OCI-LY3 (cell line): ENCODE measurements around the gene CEP85L.

Source experiments
- H2AFZ ChIP-seq: fragments of 200-600, 300-600 bp; shearing (Covaris generic); 2 replicates; pipeline ENCODE4 v1.6.0; 2014; ENCODE audit warnings: antibody characterized with exemption, low read depth, low read length
- H3K27ac ChIP-seq: fragments of 200-600, 300-600 bp; sonication (generic); 2 replicates; pipeline ENCODE4 v1.5.1; 2014; ENCODE audit warnings: mild to moderate bottlenecking, low read length, moderate library complexity, mixed read lengths
- H3K27me3 ChIP-seq: fragments of 200-600, 300-600 bp; sonication (generic); 2 replicates; pipeline ENCODE4 v1.6.1; 2014; ENCODE audit warnings: low read depth, low read length, mixed read lengths
- H3K36me3 ChIP-seq: fragments of 200-600, 300-600 bp; sonication (generic); replicated peaks from 2 replicates; pipeline ENCODE3; 2014; ENCODE audit warnings: low read depth, low read length, mixed read lengths
- H3K4me1 ChIP-seq: fragments of 300-600, 200-600 bp; sonication (generic); 2 replicates; pipeline ENCODE4 v1.6.1; 2014; ENCODE audit warnings: low read length, mixed read lengths
- H3K4me2 ChIP-seq: fragments of 200-600, 300-600 bp; sonication (generic); 2 replicates; pipeline ENCODE4 v1.6.1; 2014; ENCODE audit warnings: low read length, mixed read lengths
- H3K4me3 ChIP-seq: fragments of 300-600, 200-600 bp; sonication (generic); 2 replicates; pipeline ENCODE4 v1.5.1; 2014; ENCODE audit warnings: antibody characterized with exemption, mild to moderate bottlenecking, low read length, moderate library complexity
- H3K79me2 ChIP-seq: fragments of 300-600, 200-600 bp; shearing (Covaris generic); 2 replicates; pipeline ENCODE4 v1.6.1; 2014; ENCODE audit warnings: mild to moderate bottlenecking, low read length, mixed read lengths
- H3K9ac ChIP-seq: fragments of 300-600, 200-600 bp; shearing (Covaris generic); 2 replicates; pipeline ENCODE4 v1.6.0; 2014; ENCODE audit warnings: mild to moderate bottlenecking, low read length, moderate library complexity
- H3K9me3 ChIP-seq: fragments of 200-600, 300-600 bp; shearing (Covaris generic); 2 replicates; pipeline ENCODE4 v1.6.1; 2014; ENCODE audit warnings: low read length, mixed read lengths; ENCODE audit not compliant: insufficient read depth
- H4K20me1 ChIP-seq: fragments of 200-600, 300-600 bp; sonication (generic); 2 replicates; pipeline ENCODE4 v1.6.1; 2016; ENCODE audit warnings: low read length, mixed read lengths; ENCODE audit not compliant: insufficient read depth
- EZH2phosphoT487 ChIP-seq: fragments of 200-600 bp; shearing (Covaris generic); IDR thresholded peaks from 2 replicates; pipeline ENCODE4 v1.6.1; 2018; ENCODE audit warnings: antibody characterized with exemption, mixed run types, low read depth
- TF ChIP-seq, protein P1 (sequence below): fragments of 200-600, 300-600 bp; sonication (generic); IDR thresholded peaks from 2 replicates; pipeline ENCODE4 v1.5.1; 2014; ENCODE audit warnings: antibody characterized with exemption, low read length, low read depth

Gene CEP85L

DNA sequence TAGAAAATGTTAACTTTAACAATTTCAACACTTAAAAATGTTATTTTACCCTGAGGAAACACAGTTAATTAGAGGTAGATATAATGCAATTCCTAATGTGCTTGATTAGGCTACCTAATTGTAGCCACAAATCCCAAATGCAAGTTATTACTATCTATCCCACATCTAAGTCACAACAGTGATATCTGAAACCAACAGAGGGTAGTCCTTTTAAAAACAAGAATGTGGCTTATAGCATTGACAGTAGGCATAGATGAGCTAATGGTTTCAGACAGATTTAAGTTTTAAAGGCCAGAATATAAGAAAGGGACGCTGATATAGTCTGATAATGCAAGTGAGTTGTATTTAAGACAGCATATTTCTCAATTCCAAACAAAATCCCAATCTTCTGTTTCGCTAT lies 80.3 kb downstream of the CEP85L start:
- H3K4me2 ChIP-seq = no peak overlapping the region

DNA sequence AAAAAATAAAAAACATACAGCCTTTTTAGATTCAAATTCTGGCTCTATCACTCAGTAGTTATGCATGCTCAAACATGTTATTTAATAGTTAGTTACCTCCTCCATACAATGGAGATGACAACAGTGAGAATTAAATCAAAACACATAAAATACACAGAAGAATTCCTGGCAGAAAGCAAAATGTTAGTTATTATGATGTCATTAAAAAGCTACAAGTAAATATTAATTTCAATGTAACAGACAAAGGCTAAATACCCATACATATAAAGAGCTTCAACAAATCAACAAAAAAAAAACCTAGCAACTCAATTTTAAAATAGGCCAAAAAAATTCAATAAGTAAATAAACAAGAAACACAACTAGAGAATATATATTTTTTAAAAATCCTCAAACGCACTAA lies 81.9 kb downstream of the CEP85L start:
- no peak overlapping the region for H3K9ac ChIP-seq
- H3K27me3 ChIP-seq = no peaks in the 10 kb centered on the region
- H3K4me1 ChIP-seq = peaks cover 8% of the 10 kb centered on the region; the same call in 1 of the 2 replicates
- H3K27ac ChIP-seq = no peak overlapping the region
- no peak overlapping the region for H3K4me2 ChIP-seq
- no peaks in the 10 kb centered on the region for H3K9me3 ChIP-seq
- H3K79me2 ChIP-seq = no peaks in the 10 kb centered on the region
- H4K20me1 ChIP-seq = 0 out of 2 replicates have a peak, but pooled peaks cover 4% of the 10 kb centered on the region
- H2AFZ ChIP-seq = no peak overlapping the region
- no peak overlapping the region for H3K4me3 ChIP-seq
- peaks cover 4% of the 10 kb centered on the region for H3K36me3 ChIP-seq
- no peak for TF ChIP-seq EZH2phosphoT487
- TF ChIP-seq, protein P1, sequence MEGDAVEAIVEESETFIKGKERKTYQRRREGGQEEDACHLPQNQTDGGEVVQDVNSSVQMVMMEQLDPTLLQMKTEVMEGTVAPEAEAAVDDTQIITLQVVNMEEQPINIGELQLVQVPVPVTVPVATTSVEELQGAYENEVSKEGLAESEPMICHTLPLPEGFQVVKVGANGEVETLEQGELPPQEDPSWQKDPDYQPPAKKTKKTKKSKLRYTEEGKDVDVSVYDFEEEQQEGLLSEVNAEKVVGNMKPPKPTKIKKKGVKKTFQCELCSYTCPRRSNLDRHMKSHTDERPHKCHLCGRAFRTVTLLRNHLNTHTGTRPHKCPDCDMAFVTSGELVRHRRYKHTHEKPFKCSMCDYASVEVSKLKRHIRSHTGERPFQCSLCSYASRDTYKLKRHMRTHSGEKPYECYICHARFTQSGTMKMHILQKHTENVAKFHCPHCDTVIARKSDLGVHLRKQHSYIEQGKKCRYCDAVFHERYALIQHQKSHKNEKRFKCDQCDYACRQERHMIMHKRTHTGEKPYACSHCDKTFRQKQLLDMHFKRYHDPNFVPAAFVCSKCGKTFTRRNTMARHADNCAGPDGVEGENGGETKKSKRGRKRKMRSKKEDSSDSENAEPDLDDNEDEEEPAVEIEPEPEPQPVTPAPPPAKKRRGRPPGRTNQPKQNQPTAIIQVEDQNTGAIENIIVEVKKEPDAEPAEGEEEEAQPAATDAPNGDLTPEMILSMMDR = no peak

More for the DNA sequence above, 80.3 kb downstream of the CEP85L start:
- H3K4me3 ChIP-seq = no peak overlapping the region
- no peak overlapping the region for H2AFZ ChIP-seq
- H3K4me1 ChIP-seq = no peaks in the 10 kb centered on the region
- no peak overlapping the region for H3K27ac ChIP-seq
- no peaks in the 10 kb centered on the region for H3K27me3 ChIP-seq
- no peaks in the 10 kb centered on the region for H3K9me3 ChIP-seq
- H3K36me3 ChIP-seq = peaks cover 9% of the 10 kb centered on the region
- no peaks in the 10 kb centered on the region for H4K20me1 ChIP-seq
- no peak for TF ChIP-seq EZH2phosphoT487
- TF ChIP-seq, protein P1 = no peak
- H3K79me2 ChIP-seq = no peaks in the 10 kb centered on the region
- no peak overlapping the region for H3K9ac ChIP-seq

DNA sequence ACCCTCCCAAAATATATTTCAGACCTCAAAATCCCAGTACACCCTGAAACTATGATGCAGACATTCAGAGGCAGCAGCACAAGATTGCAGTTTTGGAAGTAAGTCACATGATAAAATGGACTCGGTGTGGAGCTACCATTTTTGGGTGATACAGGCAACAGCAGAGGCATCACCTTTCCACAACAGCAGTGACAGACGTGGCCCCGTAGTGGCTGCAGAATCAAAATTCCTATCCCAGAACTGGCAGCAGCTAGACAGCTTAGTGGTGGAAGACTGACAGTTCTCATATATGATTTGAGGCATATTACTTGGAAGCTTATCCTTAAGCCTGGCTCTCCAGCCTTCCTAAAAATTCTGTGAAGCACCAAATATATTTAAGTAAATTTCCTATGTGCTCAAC lies 83.4 kb downstream of the CEP85L start:
- no peaks in the 10 kb centered on the region for H3K27me3 ChIP-seq
- no peaks in the 10 kb centered on the region for H3K36me3 ChIP-seq
- no peak for TF ChIP-seq EZH2phosphoT487
- TF ChIP-seq, protein P1 = no peak
- H3K9me3 ChIP-seq = no peaks in the 10 kb centered on the region
- no peak overlapping the region for H3K9ac ChIP-seq
- no peak overlapping the region for H3K4me2 ChIP-seq
- H3K4me1 ChIP-seq = peaks cover 8% of the 10 kb centered on the region; the same call in 1 of the 2 replicates
- 0 out of 2 replicates have a peak, but pooled peaks cover 4% of the 10 kb centered on the region for H4K20me1 ChIP-seq
- H2AFZ ChIP-seq = no peak overlapping the region
- no peak overlapping the region for H3K27ac ChIP-seq
- no peaks in the 10 kb centered on the region for H3K79me2 ChIP-seq
- no peak overlapping the region for H3K4me3 ChIP-seq

DNA sequence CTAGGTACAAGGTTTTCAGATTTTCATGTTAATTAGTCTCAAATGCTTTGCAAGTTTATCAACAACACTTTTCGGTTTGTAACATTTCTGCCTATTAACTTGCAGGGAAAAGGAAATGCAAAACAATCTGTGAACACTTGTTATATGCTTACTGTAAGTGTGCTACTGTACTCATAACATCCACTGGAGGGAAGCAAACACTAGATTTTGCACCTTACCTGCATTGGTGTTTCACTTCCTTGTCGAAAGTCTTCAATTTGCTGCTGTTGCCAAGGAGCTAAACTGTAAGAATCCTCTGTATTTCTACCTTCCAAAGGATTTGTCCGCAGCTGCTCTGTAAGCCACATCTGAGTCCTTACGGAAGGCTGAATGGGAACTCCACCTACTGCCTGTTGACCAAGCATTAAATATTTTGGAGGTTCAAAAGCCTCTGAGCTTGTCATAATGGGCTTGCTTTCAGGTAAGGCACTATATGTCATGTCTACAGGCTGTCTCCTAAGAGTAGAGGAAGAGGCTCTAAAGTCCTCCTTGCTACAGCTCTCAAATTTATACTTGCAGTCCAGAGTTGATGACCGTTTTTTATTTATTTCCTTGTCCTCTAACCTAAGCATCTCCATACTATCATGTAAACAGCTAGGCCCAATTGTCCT lies 86.0 kb downstream of the CEP85L start:
- no peaks in the 10 kb centered on the region for H3K79me2 ChIP-seq
- no peaks in the 10 kb centered on the region for H3K36me3 ChIP-seq
- no peak overlapping the region for H3K9ac ChIP-seq
- peaks cover 8% of the 10 kb centered on the region; the same call in 1 of the 2 replicates for H3K4me1 ChIP-seq
- no peaks in the 10 kb centered on the region for H3K9me3 ChIP-seq
- H2AFZ ChIP-seq = no peak overlapping the region
- H3K4me3 ChIP-seq = no peak overlapping the region
- no peak overlapping the region for H3K27ac ChIP-seq
- no peak for TF ChIP-seq EZH2phosphoT487
- TF ChIP-seq, protein P1 = peak; percentile 73
- H3K27me3 ChIP-seq = no peaks in the 10 kb centered on the region
- H4K20me1 ChIP-seq = 0 out of 2 replicates have a peak, but pooled peaks cover 4% of the 10 kb centered on the region
- peak overlapping the region; percentile 17; the same call in 1 of the 2 replicates for H3K4me2 ChIP-seq
